Brain microvascular endothelial cell (primary cell): ENCODE data around the gene SLC25A11.

Source experiments
- DNase-seq: peaks from one replicate; pipeline ENCODE4 v3.0.0-alpha.2; 2020
- H3K27ac ChIP-seq: fragments of 250-450 bp; sonication (Bioruptor Pico); 2 replicates; pipeline ENCODE4 v1.5.1; 2020; ENCODE audit warnings: mild to moderate bottlenecking, moderate library complexity
- H3K27me3 ChIP-seq: fragments of 250-450 bp; sonication (Bioruptor Pico); replicated peaks from 2 replicates; pipeline ENCODE4 v1.5.1; 2020; ENCODE audit warnings: mild to moderate bottlenecking
- H3K36me3 ChIP-seq: fragments of 250-450 bp; sonication (Bioruptor Pico); replicated peaks from 2 replicates; pipeline ENCODE4 v1.5.1; 2020; ENCODE audit warnings: mild to moderate bottlenecking
- H3K4me3 ChIP-seq: 2 replicates; pipeline ENCODE4 v1.5.1; 2011; ENCODE audit warnings: low read depth, mild to moderate bottlenecking, control low read depth, low read length, moderate library complexity
- CTCF ChIP-seq: IDR thresholded peaks from 2 replicates; pipeline ENCODE4 v1.5.1; 2011; ENCODE audit warnings: low read depth, mild to moderate bottlenecking, moderate library complexity, low read length, control low read depth, inconsistent platforms; ENCODE audit errors: missing control alignments
- in situ Hi-C: cut with HindIII; loops from 2 replicates; pipeline ENCODE4 v1.10.0; 2017; ENCODE audit warnings: low sequenced_read_pairs, low pct_ligation_motif_present

SLC25A11 gene

GRCh38 chr17:4980644-4981216 is 40.9 kb upstream of the SLC25A11 start:
- TF ChIP-seq CTCF = peak; percentile 71
- no peaks in the 10 kb centered on the region for H3K27me3 ChIP-seq
- in situ Hi-C loops = no loop called here
- peak; percentile 31 for DNase-seq
- no peak overlapping the region for H3K4me3 ChIP-seq
- H3K27ac ChIP-seq = no peak overlapping the region
- H3K36me3 ChIP-seq = peaks cover 52% of the 10 kb centered on the region

DNA sequence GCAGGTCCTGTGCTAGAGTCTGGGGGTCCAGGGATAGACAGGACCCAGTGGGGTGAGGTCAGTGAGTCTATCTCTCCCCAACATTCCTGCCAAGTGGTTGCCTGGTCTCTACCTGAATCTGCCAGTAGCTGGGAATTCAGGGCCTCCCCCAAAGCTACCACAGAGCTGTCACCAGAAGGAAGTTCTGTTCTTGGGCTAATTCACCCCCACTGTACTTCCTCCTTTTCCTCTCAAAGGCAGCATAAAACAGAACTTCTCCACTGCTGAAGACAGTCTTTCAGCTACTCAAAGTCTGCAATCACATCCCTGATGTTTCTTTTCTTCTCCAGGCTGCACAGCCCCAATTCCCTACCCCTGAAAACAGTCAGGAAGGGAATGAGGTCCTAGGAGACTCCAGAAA is 38.9 kb upstream of the SLC25A11 start:
- DNase-seq = no peak
- no peaks in the 10 kb centered on the region for H3K27me3 ChIP-seq
- TF ChIP-seq CTCF = no peak
- H3K27ac ChIP-seq = no peak overlapping the region
- in situ Hi-C loops = no loop called here
- H3K36me3 ChIP-seq = peaks cover 55% of the 10 kb centered on the region
- H3K4me3 ChIP-seq = no peak overlapping the region

DNA sequence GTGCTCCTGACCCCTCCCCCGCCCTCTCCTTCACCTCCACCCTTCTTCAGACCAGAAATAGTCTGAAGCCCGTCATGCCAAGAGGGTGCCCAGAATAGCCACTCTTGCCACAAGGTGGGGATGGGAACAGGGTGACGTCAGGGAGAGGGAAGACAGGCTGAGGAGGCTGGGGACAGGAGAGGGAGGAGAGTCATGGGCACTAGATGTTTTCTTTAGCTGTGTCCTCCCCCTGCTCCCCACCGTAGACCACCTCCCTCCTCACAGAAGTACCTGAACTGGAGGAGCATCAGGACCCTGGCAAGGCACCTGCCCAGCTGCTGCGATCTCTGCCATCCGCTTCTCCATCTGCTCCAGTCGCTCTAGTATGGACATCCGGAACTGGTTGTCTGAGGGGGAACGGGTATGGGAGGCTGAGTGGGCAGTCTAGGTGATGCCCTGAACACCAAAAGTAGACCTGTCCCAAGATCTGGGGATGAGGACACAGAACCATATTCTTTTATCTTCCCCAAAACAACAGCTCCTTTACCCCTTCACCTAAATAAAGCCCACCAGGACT is 34.3 kb upstream of the SLC25A11 start:
- no peak for TF ChIP-seq CTCF
- Histone ChIP-seq H3K36me3 (peaks cover 54% of the 10 kb centered on the region), H3K27ac (no peak overlapping the region), H3K27me3 (no peaks in the 10 kb centered on the region), H3K4me3 (no peak overlapping the region)
- no peak for DNase-seq
- in situ Hi-C loops = no loop called here

- no peaks in the 10 kb centered on the region for H3K27me3 ChIP-seq
- no peak overlapping the region for H3K4me3 ChIP-seq
- no peak for DNase-seq
- no peak for TF ChIP-seq CTCF
- H3K36me3 ChIP-seq = peaks cover 47% of the 10 kb centered on the region
- in situ Hi-C loops = no loop called here
- H3K27ac ChIP-seq = no peak overlapping the region
Measured at GRCh38 chr17:4973256-4974114, 33.6 kb upstream of the SLC25A11 start.

DNA sequence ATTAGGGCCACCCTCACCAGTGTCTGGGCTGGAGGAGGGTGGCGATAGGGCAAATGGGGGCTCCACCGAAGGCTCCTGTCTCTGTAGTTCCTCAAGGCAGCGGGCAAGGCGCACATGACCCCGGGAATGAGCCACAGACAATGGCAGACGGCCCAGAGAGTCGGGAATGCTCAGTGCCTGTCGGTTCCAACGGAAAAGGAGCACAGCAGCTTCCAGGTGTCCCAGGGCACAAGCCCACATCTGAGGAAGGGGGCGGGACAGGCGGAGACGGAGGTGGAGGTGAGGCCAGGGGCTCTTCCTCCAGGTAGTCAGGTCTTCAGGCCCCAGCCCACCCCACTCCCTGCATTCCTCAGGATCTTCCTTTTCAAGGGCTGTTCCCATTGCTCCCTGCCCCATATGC is 32.9 kb upstream of the SLC25A11 start:
- peaks cover 41% of the 10 kb centered on the region for H3K36me3 ChIP-seq
- no peak for TF ChIP-seq CTCF
- no peak for DNase-seq
- in situ Hi-C loops = no loop called here
- H3K27ac ChIP-seq = no peak overlapping the region
- H3K4me3 ChIP-seq = no peak overlapping the region
- no peaks in the 10 kb centered on the region for H3K27me3 ChIP-seq
